Left kidney (tissue), 8 donors: ENCODE data around the gene QRSL1. TPM values are rescaled to one million over a fixed set of nuclear protein-coding genes. Genes with fewer than 3 reads are reported as not detected.
A peak's percentile ranks its signal among the peaks of the same experiment; 100 is the strongest.
"Not testable (repeated sequence)": the region's sequence is repeated elsewhere in the genome, so short reads cannot be mapped to it uniquely, and the experiment has no call there.

ENCODE experiments used
- DNase-seq: peaks from one replicate; pipeline ENCODE4 v3.0.0-alpha.2; 2013
- long read RNA-seq, 8 donors: transcript quantifications; one replicate each; lab custom pipeline, GENCODE V29; 2026
- polyA plus RNA-seq: library from polyadenylated mRNA; unstranded; fragments of 120-200 nt; gene quantifications from one replicate; pipeline ENCODE4 v1.2.1, GENCODE V29; 2013; ENCODE audit not compliant: insufficient read length

QRSL1 gene, protein sequence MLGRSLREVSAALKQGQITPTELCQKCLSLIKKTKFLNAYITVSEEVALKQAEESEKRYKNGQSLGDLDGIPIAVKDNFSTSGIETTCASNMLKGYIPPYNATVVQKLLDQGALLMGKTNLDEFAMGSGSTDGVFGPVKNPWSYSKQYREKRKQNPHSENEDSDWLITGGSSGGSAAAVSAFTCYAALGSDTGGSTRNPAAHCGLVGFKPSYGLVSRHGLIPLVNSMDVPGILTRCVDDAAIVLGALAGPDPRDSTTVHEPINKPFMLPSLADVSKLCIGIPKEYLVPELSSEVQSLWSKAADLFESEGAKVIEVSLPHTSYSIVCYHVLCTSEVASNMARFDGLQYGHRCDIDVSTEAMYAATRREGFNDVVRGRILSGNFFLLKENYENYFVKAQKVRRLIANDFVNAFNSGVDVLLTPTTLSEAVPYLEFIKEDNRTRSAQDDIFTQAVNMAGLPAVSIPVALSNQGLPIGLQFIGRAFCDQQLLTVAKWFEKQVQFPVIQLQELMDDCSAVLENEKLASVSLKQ
- polyA plus RNA-seq, result 25.9 TPM
- long read RNA-seq, donor 1, full-length matches to known transcripts, result 6 of 6 reads
- long read RNA-seq, donor 1, partial matches to known transcripts, result 0 of 6 reads
- long read RNA-seq, donor 1, other reads (novel, unspliced or antisense), result 0 of 6 reads
- long read RNA-seq, donor 2, full-length matches to known transcripts, result 5 of 5 reads
- long read RNA-seq, donor 2, partial matches to known transcripts, result 0 of 5 reads
- long read RNA-seq, donor 2, other reads (novel, unspliced or antisense), result 0 of 5 reads
- long read RNA-seq, donor 3, full-length matches to known transcripts, result 5 of 10 reads
- long read RNA-seq, donor 3, partial matches to known transcripts, result 5 of 10 reads
- long read RNA-seq, donor 3, other reads (novel, unspliced or antisense), result 0 of 10 reads
- long read RNA-seq, donor 4, result 0 reads
- long read RNA-seq, donor 5, full-length matches to known transcripts, result 10 of 10 reads
- long read RNA-seq, donor 5, partial matches to known transcripts, result 0 of 10 reads
- long read RNA-seq, donor 5, other reads (novel, unspliced or antisense), result 0 of 10 reads
- long read RNA-seq, donor 6, full-length matches to known transcripts, result 1 of 1 reads
- long read RNA-seq, donor 6, partial matches to known transcripts, result 0 of 1 reads
- long read RNA-seq, donor 6, other reads (novel, unspliced or antisense), result 0 of 1 reads
- long read RNA-seq, donor 7, full-length matches to known transcripts, result 5 of 5 reads
- long read RNA-seq, donor 7, partial matches to known transcripts, result 0 of 5 reads
- long read RNA-seq, donor 7, other reads (novel, unspliced or antisense), result 0 of 5 reads
- long read RNA-seq, donor 8, full-length matches to known transcripts, result 4 of 4 reads
- long read RNA-seq, donor 8, partial matches to known transcripts, result 0 of 4 reads
- long read RNA-seq, donor 8, other reads (novel, unspliced or antisense), result 0 of 4 reads

DNA sequence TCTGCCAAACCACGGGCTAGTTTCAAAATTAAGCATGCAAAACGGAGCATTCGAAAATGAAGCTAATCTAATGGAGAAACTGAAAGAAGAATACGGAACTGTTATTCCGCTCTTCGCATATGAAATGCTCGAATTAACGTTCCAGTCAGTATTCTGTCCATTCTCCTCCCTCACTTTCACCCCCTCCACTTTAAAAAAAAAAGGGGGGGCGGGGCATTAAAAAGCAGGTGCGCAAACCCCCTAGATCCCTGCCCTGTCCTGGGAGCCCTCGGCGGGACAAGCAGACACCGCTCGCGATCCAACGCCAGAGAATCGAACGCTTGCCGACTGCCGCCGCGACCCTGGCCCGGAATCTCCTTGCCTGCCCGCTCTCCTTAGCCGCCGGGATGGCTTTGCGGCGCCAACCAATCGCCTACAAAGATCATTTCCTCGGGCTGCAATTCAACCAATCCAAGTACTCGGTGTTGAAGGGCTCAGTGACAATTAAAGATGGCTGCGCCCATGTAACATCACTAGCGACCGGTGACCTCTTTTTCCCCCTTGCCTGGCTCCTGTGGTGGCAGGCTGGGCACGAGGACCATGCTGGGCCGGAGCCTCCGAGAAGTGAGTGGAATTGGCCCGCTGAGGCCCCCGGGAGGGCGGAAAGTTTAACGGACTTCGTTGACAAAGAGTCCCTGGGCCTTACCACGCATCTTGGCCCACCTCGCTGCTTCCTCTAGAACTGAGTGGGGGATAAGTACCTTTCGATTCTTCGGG is at the start of gene QRSL1, which contains the start of gene RTN4IP1:
QRSL1 (plus strand) TSS at position 476 of the 756 bp plus-strand sequence; CDS start at position 580, 104 bp downstream.
RTN4IP1 (minus strand) TSS at position 396 of the 756 bp plus-strand sequence. CDS start 477 bp downstream, outside the sequence.
- DNase-seq, result peak; percentile 96

DNA sequence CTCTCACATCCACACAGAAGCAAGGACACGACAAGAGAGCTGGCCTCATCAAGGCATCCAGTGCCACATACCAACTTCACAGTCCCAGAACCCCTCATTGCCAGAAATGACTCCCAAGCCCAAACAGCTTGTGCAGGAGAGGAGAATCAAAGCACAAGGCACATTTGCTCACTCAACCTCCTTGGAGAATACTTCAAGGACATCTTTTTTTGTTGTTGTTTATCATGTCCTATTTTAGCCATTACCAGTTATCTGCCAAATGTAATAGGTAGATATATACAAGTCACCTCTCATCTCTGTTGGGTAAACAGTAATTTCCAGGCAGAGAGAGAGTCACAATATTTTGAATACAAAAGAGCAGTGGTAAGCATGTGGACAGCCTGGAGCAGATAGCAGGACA is 47.9 kb upstream of the QRSL1 start:
- no peak for DNase-seq

- no peak for DNase-seq
Observed at GRCh38 chr6:106586815-106587415, 42.5 kb upstream of the QRSL1 start.

- DNase-seq, result not testable (repeated sequence)
Observed at GRCh38 chr6:106588937-106589336, 40.4 kb upstream of the QRSL1 start.

- no peak for DNase-seq
Observed at GRCh38 chr6:106591111-106591825, 38.1 kb upstream of the QRSL1 start.

- no peak for DNase-seq
Observed at GRCh38 chr6:106599440-106599839, 29.9 kb upstream of the QRSL1 start.

DNA sequence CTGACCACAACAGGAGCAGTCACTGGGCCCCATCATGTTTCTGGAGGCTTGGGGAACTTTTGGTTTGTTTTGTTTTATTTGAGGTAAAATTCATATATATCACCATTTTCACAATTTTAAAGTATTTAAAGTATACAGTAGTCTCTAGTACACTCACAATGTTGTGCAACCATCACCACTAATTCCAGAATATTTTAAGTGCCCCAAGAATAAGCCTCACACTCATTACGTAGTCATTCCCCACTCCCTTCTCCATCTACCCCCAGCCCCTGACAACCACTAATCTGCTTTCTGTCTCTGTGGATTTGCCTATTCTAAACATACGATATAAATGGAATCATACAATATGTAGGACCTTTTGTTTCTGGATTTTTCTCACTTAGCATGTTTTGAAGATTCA is 29.0 kb upstream of the QRSL1 start:
- no peak for DNase-seq

GRCh38 chr6:106608080-106608668 is 21.2 kb upstream of the QRSL1 start:
- peak; percentile 32 for DNase-seq

DNA sequence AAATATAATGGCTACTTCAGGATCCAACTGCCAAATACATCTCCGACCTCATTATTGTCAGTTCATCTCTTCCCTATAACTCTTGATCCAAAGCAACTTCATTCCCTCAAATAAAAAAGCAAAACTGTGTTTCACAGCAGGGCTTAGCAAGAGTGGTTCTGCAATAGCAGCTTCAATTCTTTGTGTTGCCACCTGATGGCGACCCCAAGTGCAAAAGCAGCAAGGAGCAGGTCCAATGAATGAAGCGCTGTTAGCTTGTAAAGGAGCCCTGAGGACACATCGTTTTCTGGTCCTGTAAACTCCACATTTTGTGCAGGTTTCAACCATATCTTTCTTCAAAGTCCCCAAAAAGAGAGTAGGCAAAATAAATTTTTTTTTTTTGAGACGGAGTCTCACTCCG is 19.7 kb upstream of the QRSL1 start:
- peak; percentile 20 for DNase-seq

GRCh38 chr6:106611030-106611429 is 18.3 kb upstream of the QRSL1 start:
- no peak for DNase-seq

DNA sequence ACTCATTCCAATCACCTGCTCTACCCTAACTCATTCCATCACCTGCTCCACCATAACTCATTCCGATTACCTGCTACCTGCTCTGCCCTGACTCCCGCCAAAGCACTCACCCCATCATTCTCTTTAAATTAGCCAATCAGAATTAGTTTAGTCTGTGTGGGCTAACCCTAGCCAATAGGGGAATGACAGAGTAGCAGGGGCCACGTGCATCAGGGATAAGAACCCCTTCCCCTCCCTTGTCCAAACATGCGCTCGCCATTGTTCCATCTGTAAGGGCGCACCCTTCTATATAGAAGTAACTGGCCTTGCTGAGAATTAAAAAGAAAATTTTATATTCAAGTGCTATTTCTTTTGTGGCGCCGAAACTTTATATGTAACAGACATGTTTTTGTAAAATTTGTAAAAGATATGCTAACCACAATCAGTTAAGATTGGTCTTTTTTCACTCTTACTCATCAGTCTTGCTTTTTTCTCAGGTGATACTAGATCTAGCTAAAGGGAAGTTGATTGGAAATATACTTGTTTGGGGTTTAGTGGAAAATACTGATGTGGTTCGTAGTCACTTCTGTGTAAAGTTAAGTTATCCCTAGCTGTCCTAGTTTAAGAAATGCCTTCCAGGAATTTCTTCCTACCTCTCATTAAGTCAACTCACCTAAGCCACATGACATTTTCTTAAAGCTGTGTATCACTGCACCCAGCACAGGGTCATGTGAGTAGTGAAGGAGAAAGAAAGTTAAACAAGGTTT is 16.5 kb upstream of the QRSL1 start:
- no peak for DNase-seq

DNA sequence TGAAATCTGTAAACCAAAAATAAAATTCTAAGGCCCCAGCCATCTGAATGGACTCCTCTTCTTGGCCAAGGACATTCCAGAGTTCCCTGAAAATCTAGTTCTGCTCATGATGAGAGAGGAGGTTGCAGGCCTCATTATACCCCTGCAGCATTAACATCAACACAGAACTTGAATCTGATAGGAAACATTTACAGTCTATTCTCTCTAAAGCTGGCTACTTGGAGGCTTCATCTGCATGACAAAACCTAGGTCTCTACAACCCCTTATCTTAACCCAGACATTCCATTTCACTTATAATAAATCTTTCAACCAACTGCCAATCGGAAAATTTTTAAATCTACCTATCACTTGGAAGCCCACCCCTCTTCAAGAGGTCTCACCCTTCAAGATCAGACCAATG is 15.8 kb upstream of the QRSL1 start:
- no peak for DNase-seq

DNA sequence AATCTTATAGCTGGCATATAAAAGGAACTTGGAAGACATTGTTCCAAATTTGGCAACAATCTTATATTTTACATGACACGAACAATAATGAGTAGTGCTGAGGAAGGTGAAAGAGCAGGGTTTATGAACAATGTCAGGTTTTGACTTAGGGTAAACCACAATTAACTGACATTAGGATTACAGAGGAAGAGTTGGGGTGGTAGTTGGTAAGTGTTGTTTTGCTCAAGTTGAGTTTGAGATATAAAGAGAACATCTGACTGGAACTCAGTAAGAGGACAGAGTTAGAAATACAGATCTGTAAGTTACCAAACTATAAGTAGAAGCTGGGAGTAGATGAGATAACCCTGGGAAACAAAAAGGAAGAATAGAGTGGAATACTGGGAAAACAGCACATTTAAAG is 15.2 kb upstream of the QRSL1 start:
- DNase-seq, result no peak

GRCh38 chr6:106614592-106615257 is 14.7 kb upstream of the QRSL1 start:
- no peak for DNase-seq

DNA sequence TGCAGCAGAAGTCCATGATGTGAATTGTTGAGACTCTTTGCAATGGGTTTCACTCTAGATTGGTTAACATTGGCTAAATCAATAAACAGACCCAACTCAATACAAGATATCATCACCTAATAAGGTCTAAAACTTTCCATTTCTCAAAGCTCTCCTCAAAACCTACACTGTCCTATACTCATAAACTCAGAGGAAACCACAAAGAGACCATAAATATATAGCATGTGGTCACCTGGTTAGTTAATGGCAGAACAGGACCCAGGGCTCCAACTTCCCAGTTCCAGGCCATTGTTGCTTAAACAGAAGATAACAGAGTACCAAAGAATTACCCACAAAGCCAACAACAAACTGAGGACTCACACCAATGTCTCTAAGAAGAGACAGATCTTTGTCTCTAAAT is 12.1 kb upstream of the QRSL1 start:
- DNase-seq, result no peak

- no peak for DNase-seq
Observed at GRCh38 chr6:106617857-106618256, 11.5 kb upstream of the QRSL1 start.

DNA sequence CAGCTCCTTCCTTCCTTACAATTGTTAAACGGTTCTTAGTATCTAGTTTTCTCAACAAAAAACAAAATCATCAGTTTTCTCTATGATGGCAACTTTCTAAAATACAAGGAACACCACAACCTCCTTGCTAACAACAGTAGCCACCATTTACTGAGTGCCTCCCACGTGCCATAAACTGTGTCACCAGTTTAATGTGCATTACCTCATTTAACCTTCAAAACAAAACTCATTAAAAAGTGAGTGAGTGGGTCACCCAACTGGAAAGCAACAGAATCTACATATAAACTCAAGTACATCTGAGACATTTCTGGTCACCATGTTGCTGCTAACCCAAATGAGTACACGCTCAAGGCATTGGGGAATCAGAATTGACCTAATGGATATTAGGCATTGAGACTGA is 11.1 kb upstream of the QRSL1 start:
- no peak for DNase-seq

DNA sequence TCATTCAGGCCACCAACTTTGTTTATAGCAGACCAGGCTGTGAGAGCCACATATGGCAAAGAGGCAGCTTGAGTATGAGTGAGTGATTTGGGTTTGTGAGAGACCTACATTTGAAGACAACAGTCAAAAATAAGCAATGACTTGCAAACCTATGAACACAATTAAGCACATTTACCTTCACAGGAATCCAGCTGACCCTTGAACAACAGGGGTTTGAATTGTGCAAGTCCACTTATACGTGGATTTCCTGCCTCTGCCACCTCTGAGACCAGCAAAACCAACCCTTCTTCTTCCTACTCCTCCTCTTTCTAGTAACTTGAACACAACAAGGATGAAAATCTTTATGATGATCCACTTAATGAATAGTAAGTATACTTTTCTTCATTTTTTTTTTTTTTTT is 10.2 kb upstream of the QRSL1 start:
- no peak for DNase-seq
